Activated CD8-positive, alpha-beta memory T cell treated with anti-CD3 and anti-CD28 coated beads for 1 hour (primary cell): ENCODE measurements around the gene DEXI.
A peak's percentile ranks its signal among the peaks of the same experiment; 100 is the strongest.

Source experiments
- DNase-seq, 2 donors: peaks; one replicate each; pipeline ENCODE4 v3.0.0-alpha.2; 2020; ENCODE audit warnings: low read depth in 1 of 2; ENCODE audit errors: extremely low read depth in 1 of 2

The DEXI gene

DNA sequence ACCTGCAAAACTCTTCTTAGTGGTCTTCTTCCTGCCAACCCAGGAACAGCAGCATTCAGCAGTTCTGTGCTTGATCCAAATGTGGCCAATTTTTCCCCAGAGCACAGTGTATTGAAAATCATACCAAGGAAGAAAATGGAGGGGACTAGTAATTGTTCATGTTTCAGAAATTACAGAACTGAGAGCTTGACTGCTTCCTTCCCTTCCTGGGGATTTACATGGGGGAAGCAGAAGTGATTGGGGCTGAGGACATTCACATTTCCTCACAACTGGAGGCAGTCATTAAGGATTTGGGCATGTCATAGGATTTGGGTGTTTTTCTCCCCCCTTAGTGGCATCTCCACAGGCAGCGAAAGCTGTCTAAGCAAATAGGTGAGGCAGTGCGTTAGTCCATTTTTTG is 45.5 kb downstream of the DEXI start:
- DNase-seq, result no peak

- DNase-seq, result no peak
These were observed 46.1 kb downstream of the DEXI start for GRCh38 chr16:10896165-10896564.

- peak in 1 of 2 donors; percentile 7 for DNase-seq
These were observed 47.0 kb downstream of the DEXI start for GRCh38 chr16:10895053-10895946.

- DNase-seq, result no peak
These were observed 49.4 kb downstream of the DEXI start for GRCh38 chr16:10892782-10893318.

DNA sequence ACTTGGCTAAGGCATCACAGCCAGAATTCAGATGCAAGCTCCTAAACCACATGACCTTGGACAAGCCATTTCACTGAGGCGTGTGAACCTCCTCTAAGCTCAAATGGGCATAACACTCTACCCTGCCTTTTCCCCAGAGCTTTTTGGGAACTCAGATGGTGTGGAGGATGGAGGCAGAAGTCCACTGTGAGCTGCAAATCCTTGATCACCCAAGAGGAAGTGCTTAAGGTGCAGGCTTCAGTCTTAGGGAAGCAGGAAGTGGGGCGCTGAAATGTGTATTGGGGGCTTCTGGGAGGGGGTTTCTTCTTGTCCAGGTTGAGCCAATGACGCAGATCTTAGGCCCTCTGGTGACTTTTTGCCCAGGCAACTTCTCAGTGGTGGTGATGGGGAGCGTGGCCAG is 52.4 kb downstream of the DEXI start:
- no peak for DNase-seq

DNA sequence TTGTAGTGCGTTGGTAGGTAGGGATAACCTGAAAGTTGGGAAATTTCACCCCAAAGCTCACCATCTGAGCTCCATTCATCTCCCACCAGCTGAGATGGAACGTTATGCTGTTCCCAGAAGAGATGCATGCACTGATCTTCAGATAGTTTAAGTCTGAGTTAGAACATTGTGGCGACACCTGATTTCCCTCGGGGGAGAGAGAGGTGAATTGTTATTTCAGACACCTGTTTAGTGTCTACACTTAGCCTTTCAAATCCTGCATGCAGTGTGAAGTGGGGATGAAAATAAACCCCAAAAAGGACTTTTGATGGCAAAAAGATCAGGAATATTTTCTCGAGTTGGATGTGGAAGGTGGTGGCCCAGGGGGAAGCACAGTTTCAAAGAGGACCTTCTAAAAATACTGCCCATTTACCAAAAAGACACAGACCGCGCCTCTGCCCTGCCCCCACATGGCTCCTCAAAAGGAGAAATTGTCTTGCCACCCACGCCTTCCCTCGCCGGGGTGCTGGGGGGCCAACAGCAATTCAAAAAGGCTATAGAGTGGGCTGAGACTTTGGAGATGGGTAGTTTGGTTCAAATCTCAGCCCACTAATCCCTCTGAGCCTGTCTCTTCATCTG is 53.8 kb downstream of the DEXI start:
- no peak for DNase-seq

DNA sequence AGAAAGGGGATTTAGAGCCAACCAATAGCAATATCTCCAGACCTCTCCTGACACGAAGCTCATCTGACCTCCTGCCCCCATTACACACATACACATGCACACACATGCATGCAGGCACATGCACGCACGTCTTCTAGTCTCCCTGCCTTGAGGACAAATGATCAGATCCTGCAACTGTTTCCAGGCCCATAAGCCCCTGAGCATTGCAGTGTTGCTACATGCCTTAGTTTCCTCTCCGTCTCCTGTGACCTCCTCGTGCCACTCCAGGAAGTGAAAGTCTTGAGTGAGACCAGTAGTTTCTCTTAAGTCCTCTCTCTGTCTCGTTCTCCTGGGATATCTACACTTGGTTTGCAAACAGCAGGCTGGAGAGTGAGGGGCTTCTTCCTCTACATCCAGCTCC is 57.0 kb downstream of the DEXI start:
- DNase-seq, result no peak

- DNase-seq, result no peak
These were observed 59.3 kb downstream of the DEXI start for GRCh38 chr16:10883004-10883403.

- DNase-seq, result no peak
These were observed 60.7 kb downstream of the DEXI start for GRCh38 chr16:10881479-10882030.

- DNase-seq, result no peak
These were observed 61.4 kb downstream of the DEXI start for GRCh38 chr16:10880594-10881452.

- no peak for DNase-seq
These were observed 62.3 kb downstream of the DEXI start for GRCh38 chr16:10879681-10880589.
